ENCODE data around the gene USP9X. TPM values are rescaled to one million over a fixed set of nuclear protein-coding genes. Genes with fewer than 3 reads are reported as not detected.
A peak's percentile ranks its signal among the peaks of the same experiment; 100 is the strongest.

The USP9X gene
- total RNA-seq, 1 donor from 2014 or later, result 60.0 TPM

GRCh38 chrX:41095174-41095573 is 9.9 kb downstream of the USP9X start:
- Mint-ChIP-seq H3K9me3 (no peaks in the 10 kb centered on the region), H3K4me3 (peak overlapping the region; percentile 4), H3K36me3 (ENCODE audit: low read depth) (no peaks in the 10 kb centered on the region), H3K4me1 (peaks cover 28% of the 10 kb centered on the region), H3K27me3 (ENCODE audit: low read depth) (no peaks in the 10 kb centered on the region), H3K27ac (ENCODE audit: unreplicated experiment) (no peak overlapping the region)
- TF ChIP-seq CTCF (conservative IDR thresholded peaks at IDR 0.05), result no peak
- DNase-seq (ENCODE audit: low read depth, low spot score), result no peak

GRCh38 chrX:41095908-41096307 is 10.7 kb downstream of the USP9X start:
- Mint-ChIP-seq H3K4me3 (no peak overlapping the region), H3K9me3 (no peaks in the 10 kb centered on the region), H3K27me3 (ENCODE audit: low read depth) (no peaks in the 10 kb centered on the region), H3K36me3 (ENCODE audit: low read depth) (no peaks in the 10 kb centered on the region), H3K4me1 (peaks cover 26% of the 10 kb centered on the region), H3K27ac (ENCODE audit: unreplicated experiment) (no peak overlapping the region)
- no peak for TF ChIP-seq CTCF (conservative IDR thresholded peaks at IDR 0.05)
- DNase-seq (ENCODE audit: low read depth, low spot score), result no peak

GRCh38 chrX:41096339-41096955 is 11.2 kb downstream of the USP9X start:
- no peak for DNase-seq (ENCODE audit: low read depth, low spot score)
- no peaks in the 10 kb centered on the region for H3K9me3 Mint-ChIP-seq
- H3K4me3 Mint-ChIP-seq, result no peak overlapping the region

GRCh38 chrX:41097326-41097725 is 12.1 kb downstream of the USP9X start:
- no peak for TF ChIP-seq CTCF (conservative IDR thresholded peaks at IDR 0.05)
- Mint-ChIP-seq H3K27ac (ENCODE audit: unreplicated experiment) (no peak overlapping the region), H3K36me3 (ENCODE audit: low read depth) (peaks cover 2% of the 10 kb centered on the region), H3K4me1 (peaks cover 24% of the 10 kb centered on the region), H3K27me3 (ENCODE audit: low read depth) (no peaks in the 10 kb centered on the region), H3K4me3 (no peak overlapping the region), H3K9me3 (peaks cover 2% of the 10 kb centered on the region)
- DNase-seq (ENCODE audit: low read depth, low spot score), result no peak

More at GRCh38 chrX:41096339-41096955, 11.2 kb downstream of the USP9X start:
- Mint-ChIP-seq H3K36me3 (ENCODE audit: low read depth) (no peaks in the 10 kb centered on the region), H3K4me1 (peaks cover 24% of the 10 kb centered on the region), H3K27ac (ENCODE audit: unreplicated experiment) (no peak overlapping the region), H3K27me3 (ENCODE audit: low read depth) (no peaks in the 10 kb centered on the region)
- TF ChIP-seq CTCF (conservative IDR thresholded peaks at IDR 0.05), result no peak

GRCh38 chrX:41100200-41100599 is 15.0 kb downstream of the USP9X start:
- TF ChIP-seq CTCF (conservative IDR thresholded peaks at IDR 0.05), result no peak
- DNase-seq (ENCODE audit: low read depth, low spot score), result no peak
- Mint-ChIP-seq H3K27ac (ENCODE audit: unreplicated experiment) (no peak overlapping the region), H3K4me1 (peaks cover 20% of the 10 kb centered on the region), H3K36me3 (ENCODE audit: low read depth) (peaks cover 2% of the 10 kb centered on the region), H3K9me3 (peaks cover 2% of the 10 kb centered on the region), H3K4me3 (no peak overlapping the region), H3K27me3 (ENCODE audit: low read depth) (no peaks in the 10 kb centered on the region)

All from neural crest cell (in vitro differentiated cells).